Stimulated activated CD8-positive, alpha-beta memory T cell treated with anti-CD3 and anti-CD28 coated beads, Interleukin-12 subunit alpha, Interleukin-12 subunit beta, amount 100 ng/mL, for 4 hours (primary cell): ENCODE data around the gene SLC35E3.

Experiments used
- DNase-seq: peaks from one replicate; pipeline ENCODE4 v3.0.0-alpha.2; 2020; ENCODE audit warnings: low read depth

SLC35E3 gene

DNA sequence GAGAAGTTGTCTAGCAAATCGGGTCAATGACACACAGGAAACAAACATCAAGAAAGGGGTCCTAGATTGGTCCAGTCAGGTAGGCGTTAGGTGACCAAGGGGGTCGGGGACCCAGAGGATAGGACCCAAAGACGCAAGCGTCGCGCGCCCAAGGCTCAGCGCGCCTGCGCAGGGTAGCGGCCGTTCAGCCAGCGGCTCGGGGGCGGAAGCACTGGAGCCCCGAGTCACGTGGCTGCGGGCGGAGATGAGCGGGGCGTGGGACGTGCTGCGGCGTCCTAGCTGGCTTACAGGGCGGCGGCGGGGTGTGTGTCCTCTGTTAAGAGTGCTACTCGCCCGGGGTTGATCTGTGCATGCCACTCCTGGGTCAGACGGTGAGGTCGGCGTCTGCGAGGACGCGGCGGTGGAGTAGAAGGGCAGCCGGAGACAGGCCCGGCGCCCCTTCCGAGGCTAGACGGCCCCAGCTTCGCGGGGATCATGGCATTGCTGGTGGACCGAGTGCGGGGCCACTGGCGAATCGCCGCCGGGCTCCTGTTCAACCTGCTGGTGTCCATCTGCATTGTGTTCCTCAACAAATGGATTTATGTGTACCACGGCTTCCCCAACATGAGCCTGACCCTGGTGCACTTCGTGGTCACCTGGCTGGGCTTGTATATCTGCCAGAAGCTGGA, at the start of gene SLC35E3:
Gene SLC35E3, plus strand, starts transcription at position 273 of the 668 bp plus-strand sequence. Its CDS starts 202 bp downstream, at position 475.
- peak; percentile 84 for DNase-seq

GRCh38 chr12:68699486-68699885, 46.5 kb upstream of the SLC35E3 start:
- DNase-seq: no peak

- DNase-seq: no peak
These were observed 18.2 kb upstream of the SLC35E3 start for GRCh38 chr12:68727776-68728175.

GRCh38 chr12:68733661-68734071, 12.3 kb upstream of the SLC35E3 start:
- DNase-seq: no peak

DNA sequence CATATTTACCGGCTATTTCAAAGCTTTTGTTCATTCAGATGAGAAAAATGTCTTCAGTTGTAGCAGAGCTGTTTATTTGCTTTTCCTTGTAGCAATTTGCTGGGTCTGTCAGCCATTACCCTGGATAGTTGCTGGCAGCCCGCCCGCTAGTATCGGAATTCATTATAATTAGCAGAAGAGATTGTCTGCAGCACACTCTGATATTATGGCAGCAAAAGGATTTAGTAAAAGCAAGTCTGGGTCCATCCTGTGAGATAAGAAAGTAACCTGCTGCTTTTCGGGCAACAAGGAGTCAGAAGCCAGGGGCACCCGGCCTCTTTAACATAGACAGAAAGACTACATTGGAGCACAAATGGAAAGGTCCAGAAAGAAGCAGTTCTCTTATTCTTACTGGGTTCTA, 6.1 kb upstream of the SLC35E3 start:
- DNase-seq: no peak

- no peak for DNase-seq
These were observed 2.6 kb upstream of the SLC35E3 start for GRCh38 chr12:68743356-68743755.

GRCh38 chr12:68745376-68745903, 536 bp upstream of the SLC35E3 start:
- no peak for DNase-seq

GRCh38 chr12:68746572-68747180, 700 bp downstream of the SLC35E3 start:
- peak; percentile 3 for DNase-seq

DNA sequence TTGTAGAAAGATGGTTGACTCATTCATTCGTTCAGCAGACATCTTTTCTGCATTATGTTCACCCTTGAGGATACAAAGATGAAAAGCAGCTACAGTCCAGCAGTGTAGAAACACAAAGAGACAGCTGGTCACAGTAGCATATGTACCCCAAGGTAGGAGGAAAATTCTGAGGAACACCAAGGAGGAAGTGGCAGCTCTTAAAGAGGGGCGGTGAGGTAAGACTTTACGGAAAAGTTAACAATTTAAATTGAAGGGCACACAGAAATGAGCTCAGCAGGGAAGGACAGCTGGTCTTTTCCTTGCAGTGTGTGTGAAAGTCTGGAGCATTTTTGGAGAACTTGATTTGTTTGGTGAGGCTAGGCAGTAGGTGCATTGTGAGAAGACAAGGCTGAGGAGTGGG, 3.5 kb downstream of the SLC35E3 start:
- DNase-seq: no peak

DNA sequence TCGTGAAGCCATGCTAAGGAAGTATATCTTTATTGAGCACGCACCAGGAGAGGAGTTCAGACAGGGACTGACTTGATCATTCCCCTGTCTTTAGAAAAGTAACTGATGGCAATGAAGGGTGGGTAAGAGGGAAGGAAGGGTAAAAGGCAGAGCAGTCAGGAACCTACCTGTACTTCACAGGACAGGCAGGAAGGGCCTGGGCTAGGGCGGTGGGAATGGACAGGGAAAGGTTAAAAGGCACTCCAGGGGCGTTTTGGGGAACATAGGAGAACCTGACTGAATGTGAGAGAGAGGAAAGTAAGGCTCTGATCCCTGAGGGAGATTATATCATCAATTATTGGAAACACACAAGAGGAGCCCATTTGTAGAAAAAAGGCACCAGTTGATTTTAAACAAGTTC, 3.9 kb downstream of the SLC35E3 start:
- no peak for DNase-seq

DNA sequence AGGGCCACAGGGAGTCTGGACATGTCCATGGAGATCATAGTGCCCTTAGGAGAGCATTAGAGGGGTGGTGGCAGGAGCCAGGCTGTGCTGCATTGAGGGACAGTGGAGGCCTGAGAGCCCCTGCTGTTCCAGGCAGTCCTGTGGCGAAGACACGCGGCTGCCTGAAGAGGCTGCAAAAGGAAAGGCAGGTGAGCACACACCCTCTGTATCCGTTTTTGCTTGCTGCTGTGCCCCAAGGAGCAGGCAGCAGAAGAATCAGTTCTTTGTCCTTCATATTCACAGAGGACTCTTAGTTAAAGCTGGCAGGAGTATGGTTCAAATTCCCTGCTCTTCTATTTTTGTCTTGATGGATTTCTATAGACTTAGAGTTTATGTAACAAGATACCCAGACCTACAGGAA, 4.5 kb downstream of the SLC35E3 start:
- no peak for DNase-seq

DNA sequence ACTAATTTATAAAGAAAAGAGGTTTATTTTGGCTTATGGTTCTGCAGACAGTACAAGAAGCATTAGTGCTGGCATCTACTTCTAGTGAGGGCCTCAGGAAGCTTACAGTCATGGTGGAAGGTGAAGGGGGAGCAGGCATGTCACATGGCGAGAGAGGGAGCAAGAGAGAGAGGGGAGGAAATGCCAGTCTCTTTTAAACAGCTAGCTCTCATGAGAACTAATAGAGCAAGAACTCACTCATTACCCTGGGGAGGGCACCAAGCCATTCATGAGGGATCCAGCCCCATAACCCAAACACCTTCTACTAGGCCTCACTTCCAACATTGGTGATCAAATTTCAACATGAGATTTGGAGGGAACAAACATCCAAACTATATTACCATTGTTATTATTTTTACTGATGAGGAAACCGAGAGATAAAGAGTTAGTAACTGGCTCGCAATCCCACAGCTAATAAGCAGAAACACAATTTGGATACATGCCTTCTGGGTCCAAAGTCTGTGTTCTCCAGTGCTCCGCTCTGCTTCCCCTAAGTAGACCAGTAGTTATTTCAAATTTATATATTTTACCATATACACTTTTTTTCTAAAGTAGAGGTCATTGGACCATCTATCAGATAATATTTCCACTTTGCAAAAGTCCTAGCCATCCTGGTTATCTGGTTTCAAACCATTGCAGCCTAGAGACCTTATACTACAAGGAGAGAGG, 9.7 kb downstream of the SLC35E3 start:
- DNase-seq: no peak

DNA sequence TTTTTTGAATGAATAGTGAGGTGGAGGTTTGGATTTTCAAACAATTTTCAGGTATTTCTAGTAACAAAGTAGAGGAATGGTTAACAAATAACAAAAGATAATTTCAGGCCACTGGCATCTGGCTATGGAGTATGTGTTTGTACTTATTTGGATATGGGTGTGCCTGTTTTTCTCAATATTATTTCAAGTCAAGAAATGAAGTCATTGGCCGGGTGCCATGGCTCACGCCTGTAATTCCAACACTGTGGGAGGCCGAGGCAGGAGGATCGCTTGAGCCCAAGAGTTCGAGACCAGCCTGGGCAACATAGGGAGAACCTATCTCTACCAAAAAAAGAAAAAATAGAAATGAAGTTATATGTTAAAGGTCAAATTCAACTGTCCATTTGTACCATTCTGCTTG, 13.9 kb downstream of the SLC35E3 start:
- DNase-seq: no peak

- no peak for DNase-seq
These were observed 14.9 kb downstream of the SLC35E3 start for GRCh38 chr12:68760806-68761441.

- DNase-seq: no peak
These were observed 15.5 kb downstream of the SLC35E3 start for GRCh38 chr12:68761442-68761812.

DNA sequence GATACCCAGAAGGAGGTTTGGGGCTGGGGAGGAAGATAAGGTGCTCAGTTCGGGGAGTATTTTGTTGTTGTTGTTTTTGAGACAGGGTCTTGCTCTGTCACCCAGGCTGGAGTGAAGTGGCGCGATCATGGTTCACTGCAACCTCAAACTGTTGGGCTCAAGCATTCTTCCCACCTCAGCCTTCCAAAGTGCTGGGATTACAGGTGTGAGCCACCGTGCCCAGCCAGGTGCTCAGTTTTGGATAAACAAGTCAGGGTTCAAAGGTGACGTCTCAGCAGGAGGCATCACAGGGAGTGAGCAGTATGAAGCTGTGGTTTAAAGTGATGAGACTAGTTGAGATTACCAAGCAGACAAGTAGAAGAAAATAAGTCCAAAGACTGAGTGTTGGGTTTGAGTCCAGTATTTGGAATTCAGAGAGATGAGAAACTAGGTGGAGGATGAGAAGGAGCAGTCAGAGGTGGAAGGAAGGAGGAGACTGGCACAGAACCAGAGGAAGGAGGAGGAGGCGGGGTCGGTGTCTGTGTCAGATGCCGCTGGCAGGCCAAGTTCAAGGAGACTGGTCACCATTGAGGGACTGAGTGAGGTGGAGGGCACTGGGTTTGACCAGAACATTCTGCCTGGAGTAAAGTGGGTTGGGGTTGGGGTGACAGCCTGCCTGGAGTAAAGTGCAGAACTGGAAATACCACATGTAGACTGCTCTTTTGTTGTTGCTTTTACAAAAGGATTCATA, 16.1 kb downstream of the SLC35E3 start:
- no peak for DNase-seq

DNA sequence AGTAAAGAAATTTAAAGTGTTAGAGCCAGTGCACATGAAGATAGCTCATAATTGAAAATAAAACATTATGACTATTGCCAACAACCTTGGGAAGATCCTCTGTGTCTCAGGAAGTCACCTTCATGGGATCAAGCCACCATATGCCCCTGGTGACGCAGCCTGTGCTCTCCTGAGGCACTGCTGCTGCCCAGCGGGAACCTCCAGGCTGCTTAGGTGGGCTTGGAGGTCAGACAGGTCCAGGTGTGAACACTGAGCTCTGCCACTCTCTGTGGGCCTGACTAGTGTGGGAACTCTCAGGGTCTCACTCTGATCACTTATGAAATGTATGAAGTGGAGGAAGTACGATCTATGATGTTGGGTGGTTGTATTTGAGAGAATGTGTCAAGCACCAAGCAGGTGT, 16.7 kb downstream of the SLC35E3 start:
- no peak for DNase-seq

GRCh38 chr12:68765696-68766095, 19.7 kb downstream of the SLC35E3 start:
- no peak for DNase-seq

GRCh38 chr12:68766646-68767045, 20.7 kb downstream of the SLC35E3 start:
- no peak for DNase-seq

DNA sequence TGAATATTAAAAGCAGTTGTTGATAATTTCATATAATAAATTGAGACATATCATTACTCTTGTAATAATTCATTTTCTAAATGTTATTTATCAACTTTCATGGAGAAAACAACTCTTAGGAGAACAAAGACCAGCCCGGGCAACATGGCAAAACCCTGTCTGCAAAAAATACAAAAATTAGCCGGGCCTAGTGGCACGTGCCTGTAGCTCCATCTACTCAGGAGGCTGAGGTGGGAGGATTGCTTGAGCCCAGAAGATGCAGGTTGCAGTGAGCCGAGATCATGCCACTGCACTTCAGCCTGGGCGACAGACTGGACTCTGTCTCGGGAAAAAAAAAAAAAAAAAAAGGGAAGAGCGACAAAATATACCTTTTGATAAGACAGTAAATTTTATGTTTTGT, 21.2 kb downstream of the SLC35E3 start:
- DNase-seq: no peak

GRCh38 chr12:68768431-68768939, 22.5 kb downstream of the SLC35E3 start:
- DNase-seq: no peak

GRCh38 chr12:68769941-68770340, 24.0 kb downstream of the SLC35E3 start:
- no peak for DNase-seq
